ENCODE data around the gene TARBP1. TPM values are rescaled to one million over a fixed set of nuclear protein-coding genes. Genes with fewer than 3 reads are reported as not detected.
A peak's percentile ranks its signal among the peaks of the same experiment; 100 is the strongest.

The TARBP1 gene
- total RNA-seq, 1 donor from 2014 or later, result 11.4 TPM

GRCh38 chr1:234484991-234485739 lies 6.2 kb upstream of the TARBP1 start:
- H3K4me3 ChIP-seq, result no peak overlapping the region
- no peaks in the 10 kb centered on the region for H3K36me3 ChIP-seq
- no peak for DNase-seq
- H3K27ac ChIP-seq (replicated peaks), result no peak overlapping the region
- TF ChIP-seq CTCF (IDR thresholded peaks at IDR 0.05; ENCODE audit: borderline replicate concordance), result no peak
- no peaks in the 10 kb centered on the region for H3K27me3 ChIP-seq (ENCODE audit: low read depth)
- no peaks in the 10 kb centered on the region for H3K9me3 ChIP-seq (replicated peaks)
- H3K4me1 ChIP-seq, result peaks cover 12% of the 10 kb centered on the region
- intact Hi-C loops (cut with micrococcal nuclease), result no loop called here

- intact Hi-C loops (cut with micrococcal nuclease), result no loop called here
- Histone ChIP-seq H3K4me3 (no peak overlapping the region), H3K27ac (replicated peaks) (no peak overlapping the region), H3K9me3 (replicated peaks) (no peaks in the 10 kb centered on the region), H3K27me3 (ENCODE audit: low read depth) (no peaks in the 10 kb centered on the region), H3K36me3 (no peaks in the 10 kb centered on the region), H3K4me1 (peaks cover 12% of the 10 kb centered on the region)
- TF ChIP-seq CTCF (IDR thresholded peaks at IDR 0.05; ENCODE audit: borderline replicate concordance), result no peak
- no peak for DNase-seq
Observed at GRCh38 chr1:234484218-234484617, 5.2 kb upstream of the TARBP1 start.

DNA sequence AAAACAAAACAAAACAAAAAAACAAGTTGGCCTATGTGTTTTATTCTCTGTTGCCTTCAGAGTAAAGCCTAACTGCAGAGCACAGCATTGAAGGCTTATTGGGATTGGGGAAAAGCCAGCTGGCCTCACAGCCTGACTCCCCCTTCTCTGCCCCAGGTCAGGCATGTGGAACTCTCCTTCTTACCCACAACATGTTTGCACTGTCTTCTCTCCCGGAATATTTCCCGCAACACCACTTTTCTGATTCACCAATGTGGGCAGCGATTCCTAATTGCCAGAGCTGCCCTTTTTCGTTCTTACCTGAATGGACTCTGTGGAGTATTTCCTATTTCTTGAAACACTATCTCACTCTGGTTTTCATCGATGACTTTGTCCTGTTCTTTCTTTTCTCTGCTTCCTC lies 2.8 kb upstream of the TARBP1 start:
- H3K4me3 ChIP-seq, result no peak overlapping the region
- H3K36me3 ChIP-seq, result no peaks in the 10 kb centered on the region
- H3K27me3 ChIP-seq (ENCODE audit: low read depth), result no peaks in the 10 kb centered on the region
- intact Hi-C loops (cut with micrococcal nuclease), result no loop called here
- H3K27ac ChIP-seq (replicated peaks), result no peak overlapping the region
- no peaks in the 10 kb centered on the region for H3K9me3 ChIP-seq (replicated peaks)
- H3K4me1 ChIP-seq, result peaks cover 14% of the 10 kb centered on the region
- no peak for TF ChIP-seq CTCF (IDR thresholded peaks at IDR 0.05; ENCODE audit: borderline replicate concordance)
- no peak for DNase-seq

DNA sequence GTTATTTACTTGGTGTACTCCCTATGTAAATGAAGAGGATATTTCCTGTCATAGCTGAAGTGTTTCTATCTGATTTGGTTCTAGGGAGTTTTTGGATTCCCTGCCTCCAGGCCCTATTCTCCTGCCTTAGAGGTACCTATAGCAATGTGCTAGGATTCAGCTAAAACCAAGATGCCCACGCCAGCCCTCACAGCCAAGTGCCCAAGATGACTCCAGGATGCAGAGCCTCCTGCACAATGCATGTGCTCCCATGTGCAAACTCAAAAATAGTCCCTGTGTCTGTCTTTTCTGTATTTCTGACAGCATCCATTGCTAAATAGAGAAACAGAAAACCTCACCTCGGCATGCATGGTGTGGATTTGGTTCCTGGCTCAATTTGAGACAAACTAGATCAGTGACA lies 887 bp upstream of the TARBP1 start:
- no peaks in the 10 kb centered on the region for H3K27me3 ChIP-seq (ENCODE audit: low read depth)
- no peak for DNase-seq
- H3K36me3 ChIP-seq, result no peaks in the 10 kb centered on the region
- H3K27ac ChIP-seq (replicated peaks), result no peak overlapping the region
- intact Hi-C loops (cut with micrococcal nuclease), result no loop called here
- H3K4me3 ChIP-seq, result no peak overlapping the region
- peaks cover 18% of the 10 kb centered on the region for H3K4me1 ChIP-seq
- no peak for TF ChIP-seq CTCF (IDR thresholded peaks at IDR 0.05; ENCODE audit: borderline replicate concordance)
- H3K9me3 ChIP-seq (replicated peaks), result no peaks in the 10 kb centered on the region

DNA sequence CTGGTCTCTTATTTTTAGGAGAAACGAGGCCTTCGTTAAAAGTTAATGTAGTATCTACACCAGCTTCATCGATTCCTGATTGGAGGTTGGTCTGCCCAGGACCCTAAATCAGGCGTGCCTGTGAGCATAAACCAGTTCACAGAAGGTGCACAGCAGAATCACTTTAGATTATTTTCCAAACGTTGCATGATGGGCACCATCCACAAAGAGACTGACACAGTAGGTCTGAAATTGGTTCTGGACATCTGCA lies 256 bp upstream of the TARBP1 start:
- no peaks in the 10 kb centered on the region for H3K9me3 ChIP-seq (replicated peaks)
- DNase-seq, result no peak
- no peaks in the 10 kb centered on the region for H3K36me3 ChIP-seq
- no peaks in the 10 kb centered on the region for H3K27me3 ChIP-seq (ENCODE audit: low read depth)
- intact Hi-C loops (cut with micrococcal nuclease), result no loop called here
- H3K4me3 ChIP-seq, result peak overlapping the region; percentile 84
- peak overlapping the region; percentile 96 for H3K27ac ChIP-seq (replicated peaks)
- no peak for TF ChIP-seq CTCF (IDR thresholded peaks at IDR 0.05; ENCODE audit: borderline replicate concordance)
- peaks cover 24% of the 10 kb centered on the region for H3K4me1 ChIP-seq
